Measurements from ENCODE around the gene COL28A1.

COL28A1 gene

DNA sequence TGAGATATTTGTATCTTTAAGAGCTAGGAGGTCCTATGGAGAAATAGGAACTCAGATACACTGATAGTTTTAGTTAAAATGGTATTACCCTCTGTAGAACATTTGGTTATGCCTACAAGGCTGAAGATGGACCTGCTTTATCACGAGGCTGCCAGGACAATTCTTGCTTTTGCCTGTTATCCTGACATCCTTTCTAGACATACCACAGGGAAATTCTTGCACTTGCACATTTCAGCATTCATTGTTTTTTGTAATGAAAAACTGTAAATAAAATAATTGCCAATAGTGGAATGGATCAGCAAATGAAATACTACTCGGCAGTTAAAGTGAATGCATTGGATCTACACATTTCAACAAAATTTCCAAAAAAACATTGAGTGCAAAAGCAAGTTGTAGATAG lies 9.7 kb downstream of the COL28A1 start:
- H3K36me3 ChIP-seq = no peaks in the 10 kb centered on the region
- no peak overlapping the region for H3K4me3 ChIP-seq (ENCODE audit: low read depth in 1 of 2, low read length in 1 of 2)
- H3K27ac ChIP-seq = no peak overlapping the region
- H3K4me1 ChIP-seq (ENCODE audit: control insufficient read depth in 1 of 2, insufficient read depth in 1 of 2, low read depth in 1 of 2, low read length in 1 of 2) = no peaks in the 10 kb centered on the region
- no peaks in the 10 kb centered on the region for H3K9me3 ChIP-seq
- TF ChIP-seq CTCF (IDR thresholded peaks at IDR 0.05) = no peak
- no peaks in the 10 kb centered on the region for H3K27me3 ChIP-seq

DNA sequence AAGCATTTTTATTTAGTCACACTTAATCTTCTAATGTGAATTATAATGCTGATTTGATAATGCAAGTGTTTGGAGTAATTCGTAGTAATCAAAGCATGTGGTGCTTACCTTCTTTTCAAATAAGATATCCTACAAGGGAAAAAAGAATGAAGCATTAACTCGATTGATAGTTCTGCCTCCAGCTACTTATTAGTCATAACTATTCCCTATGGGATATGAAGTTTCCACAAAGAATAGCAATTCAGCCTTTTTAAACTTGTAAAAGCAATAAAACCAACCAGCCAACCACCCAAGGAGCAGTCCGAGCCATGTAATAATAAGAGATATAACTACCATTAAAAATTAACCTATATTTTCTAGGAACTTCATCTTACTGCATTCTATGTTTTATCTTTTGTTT lies 11.6 kb downstream of the COL28A1 start:
- no peak overlapping the region for H3K4me3 ChIP-seq (ENCODE audit: low read depth in 1 of 2, low read length in 1 of 2)
- H3K27me3 ChIP-seq = no peaks in the 10 kb centered on the region
- H3K9me3 ChIP-seq = no peaks in the 10 kb centered on the region
- no peaks in the 10 kb centered on the region for H3K36me3 ChIP-seq
- TF ChIP-seq CTCF (IDR thresholded peaks at IDR 0.05) = no peak
- H3K4me1 ChIP-seq (ENCODE audit: control insufficient read depth in 1 of 2, insufficient read depth in 1 of 2, low read depth in 1 of 2, low read length in 1 of 2) = no peaks in the 10 kb centered on the region
- no peak overlapping the region for H3K27ac ChIP-seq

DNA sequence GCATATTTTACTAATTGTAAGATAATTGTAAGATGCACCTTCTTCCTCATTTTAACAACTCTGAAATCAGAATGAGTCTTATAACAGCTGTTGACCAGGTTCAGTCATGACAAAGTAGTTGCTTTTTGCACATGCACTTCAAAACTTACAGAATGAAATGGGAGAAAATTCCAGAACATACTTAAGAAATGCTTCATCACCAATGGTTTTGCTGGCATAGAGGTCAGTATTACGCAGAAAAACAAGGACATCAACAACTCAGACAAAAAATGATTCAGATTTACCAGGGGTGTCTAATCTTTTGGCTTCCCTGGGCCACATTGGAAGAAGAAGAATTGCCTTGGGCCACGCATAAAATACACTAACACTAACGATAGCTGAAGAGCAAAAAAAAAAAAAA lies 13.3 kb downstream of the COL28A1 start:
- no peaks in the 10 kb centered on the region for H3K4me1 ChIP-seq (ENCODE audit: control insufficient read depth in 1 of 2, insufficient read depth in 1 of 2, low read depth in 1 of 2, low read length in 1 of 2)
- H3K27ac ChIP-seq = no peak overlapping the region
- no peaks in the 10 kb centered on the region for H3K36me3 ChIP-seq
- TF ChIP-seq CTCF (IDR thresholded peaks at IDR 0.05) = no peak
- H3K9me3 ChIP-seq = no peaks in the 10 kb centered on the region
- H3K4me3 ChIP-seq (ENCODE audit: low read depth in 1 of 2, low read length in 1 of 2) = no peak overlapping the region
- H3K27me3 ChIP-seq = no peaks in the 10 kb centered on the region

DNA sequence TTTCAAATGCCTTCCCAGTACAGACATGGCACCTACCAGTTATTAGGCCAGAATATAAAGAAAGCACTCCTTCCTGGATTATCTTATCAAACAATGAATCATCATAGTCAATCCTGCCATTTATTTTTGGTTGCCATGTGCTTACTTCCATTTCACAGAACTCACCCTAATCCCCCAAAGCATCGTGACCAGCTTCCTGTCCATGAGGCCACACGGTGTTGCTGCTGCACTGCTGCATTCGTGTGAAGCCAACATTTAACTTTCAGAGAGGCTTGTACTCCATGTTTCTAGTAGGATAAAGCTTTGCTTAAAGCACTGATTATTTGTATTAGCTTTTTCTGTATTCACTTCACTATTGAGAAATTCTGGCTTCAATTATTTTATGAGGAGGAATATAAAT lies 14.4 kb downstream of the COL28A1 start:
- H3K9me3 ChIP-seq = no peaks in the 10 kb centered on the region
- TF ChIP-seq CTCF (IDR thresholded peaks at IDR 0.05) = no peak

DNA sequence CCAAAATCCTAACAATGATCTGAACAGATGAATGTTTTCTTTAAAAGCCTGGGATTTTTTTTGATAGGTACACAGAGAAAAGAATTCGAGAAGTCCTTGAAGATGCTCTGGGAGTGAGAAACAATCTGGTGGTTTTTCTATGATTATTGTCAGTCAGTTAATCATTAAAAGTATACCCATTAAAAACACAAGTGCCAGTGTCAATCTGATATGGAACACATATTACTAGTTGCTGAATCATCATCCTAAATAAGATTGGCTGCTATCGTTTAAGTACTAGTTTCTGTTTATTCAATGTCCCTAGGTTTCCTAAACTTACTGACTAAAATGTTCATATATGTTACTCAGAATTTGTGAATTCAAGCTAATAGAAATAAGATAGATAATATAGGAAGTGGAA lies 16.1 kb downstream of the COL28A1 start:
- no peaks in the 10 kb centered on the region for H3K4me1 ChIP-seq (ENCODE audit: control insufficient read depth in 1 of 2, insufficient read depth in 1 of 2, low read depth in 1 of 2, low read length in 1 of 2)
- no peaks in the 10 kb centered on the region for H3K27me3 ChIP-seq
- no peak overlapping the region for H3K27ac ChIP-seq
- H3K36me3 ChIP-seq = no peaks in the 10 kb centered on the region
- H3K9me3 ChIP-seq = no peaks in the 10 kb centered on the region
- no peak overlapping the region for H3K4me3 ChIP-seq (ENCODE audit: low read depth in 1 of 2, low read length in 1 of 2)
- TF ChIP-seq CTCF (IDR thresholded peaks at IDR 0.05) = no peak

More for the DNA sequence above, 14.4 kb downstream of the COL28A1 start:
- H3K4me1 ChIP-seq (ENCODE audit: control insufficient read depth in 1 of 2, insufficient read depth in 1 of 2, low read depth in 1 of 2, low read length in 1 of 2) = no peaks in the 10 kb centered on the region
- no peaks in the 10 kb centered on the region for H3K27me3 ChIP-seq
- H3K27ac ChIP-seq = no peak overlapping the region
- H3K36me3 ChIP-seq = no peaks in the 10 kb centered on the region
- no peak overlapping the region for H3K4me3 ChIP-seq (ENCODE audit: low read depth in 1 of 2, low read length in 1 of 2)

DNA sequence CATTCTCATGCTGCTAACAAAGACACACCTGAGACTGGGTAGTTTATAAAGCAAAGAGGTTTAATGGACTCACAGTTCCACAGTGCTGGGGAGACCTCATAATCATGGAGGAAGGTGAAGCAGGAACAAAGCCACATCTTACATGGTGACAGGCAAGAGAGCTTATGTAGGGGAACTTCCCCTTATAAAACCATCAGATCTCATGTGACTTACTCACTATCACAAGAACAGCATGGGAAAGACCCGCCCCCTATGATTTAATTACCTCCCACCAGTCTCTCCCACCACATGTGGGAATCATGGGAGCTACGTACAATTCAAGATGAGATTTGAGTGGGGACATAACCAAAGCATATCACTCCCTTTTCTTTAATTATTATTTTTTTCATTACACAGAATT lies 16.6 kb downstream of the COL28A1 start:
- no peaks in the 10 kb centered on the region for H3K9me3 ChIP-seq
- no peak overlapping the region for H3K27ac ChIP-seq
- no peak overlapping the region for H3K4me3 ChIP-seq (ENCODE audit: low read depth in 1 of 2, low read length in 1 of 2)
- H3K4me1 ChIP-seq (ENCODE audit: control insufficient read depth in 1 of 2, insufficient read depth in 1 of 2, low read depth in 1 of 2, low read length in 1 of 2) = no peaks in the 10 kb centered on the region
- no peaks in the 10 kb centered on the region for H3K27me3 ChIP-seq
- no peak for TF ChIP-seq CTCF (IDR thresholded peaks at IDR 0.05)
- no peaks in the 10 kb centered on the region for H3K36me3 ChIP-seq

All from neutrophil (primary cell).